Measurements from ENCODE around the gene PVALEF.

The PVALEF gene

DNA sequence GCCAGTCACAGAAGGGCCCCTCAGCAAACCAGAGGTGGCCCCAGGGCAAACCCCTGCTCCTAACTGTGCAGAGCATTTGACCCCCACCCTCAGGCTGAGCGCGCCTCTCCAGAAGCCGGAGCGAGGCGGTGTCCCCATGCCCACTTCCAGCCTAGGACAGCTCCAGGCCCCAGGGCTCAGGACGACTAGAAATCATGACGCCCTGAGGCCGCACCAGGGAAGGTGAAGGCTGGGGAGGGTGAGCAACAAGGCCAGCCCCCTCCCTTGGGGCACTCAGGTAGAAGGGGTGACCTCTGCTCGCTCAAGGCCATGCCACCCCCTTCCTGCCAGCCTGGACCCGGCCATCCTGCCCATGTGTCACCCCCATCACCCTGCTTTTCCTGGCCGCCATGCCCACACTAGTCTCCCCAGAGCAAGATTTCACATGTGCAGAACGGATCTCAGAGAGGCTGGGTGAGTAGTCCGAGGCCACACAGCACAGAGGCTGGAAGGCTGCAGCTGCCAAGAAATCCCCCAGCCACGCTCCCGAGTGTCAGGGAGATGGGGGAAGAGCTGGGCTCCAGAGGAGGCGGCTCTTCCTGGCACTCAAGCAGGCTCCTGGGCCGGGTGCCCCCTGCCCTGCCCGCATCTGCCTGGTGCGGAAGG lies 2.1 kb upstream of the PVALEF start:
- DNase-seq (ENCODE audit: low read depth), result no peak

DNA sequence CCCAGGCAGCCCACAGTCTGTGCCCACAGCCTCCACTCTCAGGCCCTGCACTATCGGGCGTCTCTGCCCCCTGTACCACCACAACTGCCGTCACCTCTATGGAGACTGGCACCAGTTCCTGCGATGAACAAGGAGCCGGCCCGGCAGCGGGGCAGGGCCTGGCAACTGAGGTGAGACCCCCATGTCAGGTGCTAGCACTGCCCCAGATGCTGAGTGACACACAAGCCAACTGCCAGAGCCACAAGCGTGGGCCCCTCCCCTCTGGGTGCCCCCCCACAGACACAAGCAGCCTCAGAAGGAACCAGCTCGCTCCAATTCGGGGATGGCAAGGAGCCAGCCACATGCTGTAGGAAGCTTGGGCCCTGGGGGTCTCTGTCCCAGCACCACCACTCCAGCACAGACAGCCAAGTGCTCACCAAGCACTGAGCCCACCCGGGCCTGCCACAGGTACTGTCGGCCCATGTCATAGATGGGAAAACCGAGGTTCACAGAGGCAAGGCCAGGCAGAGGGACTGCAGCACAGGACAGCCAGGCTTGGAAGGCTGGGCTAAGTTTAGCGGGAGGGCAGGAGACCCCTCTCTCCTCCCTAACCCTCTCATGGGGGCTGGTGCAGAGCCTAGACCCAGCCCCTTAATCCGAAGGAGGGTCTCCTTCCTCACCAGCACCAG lies 1.5 kb upstream of the PVALEF start:
- no peak for DNase-seq (ENCODE audit: low read depth)

DNA sequence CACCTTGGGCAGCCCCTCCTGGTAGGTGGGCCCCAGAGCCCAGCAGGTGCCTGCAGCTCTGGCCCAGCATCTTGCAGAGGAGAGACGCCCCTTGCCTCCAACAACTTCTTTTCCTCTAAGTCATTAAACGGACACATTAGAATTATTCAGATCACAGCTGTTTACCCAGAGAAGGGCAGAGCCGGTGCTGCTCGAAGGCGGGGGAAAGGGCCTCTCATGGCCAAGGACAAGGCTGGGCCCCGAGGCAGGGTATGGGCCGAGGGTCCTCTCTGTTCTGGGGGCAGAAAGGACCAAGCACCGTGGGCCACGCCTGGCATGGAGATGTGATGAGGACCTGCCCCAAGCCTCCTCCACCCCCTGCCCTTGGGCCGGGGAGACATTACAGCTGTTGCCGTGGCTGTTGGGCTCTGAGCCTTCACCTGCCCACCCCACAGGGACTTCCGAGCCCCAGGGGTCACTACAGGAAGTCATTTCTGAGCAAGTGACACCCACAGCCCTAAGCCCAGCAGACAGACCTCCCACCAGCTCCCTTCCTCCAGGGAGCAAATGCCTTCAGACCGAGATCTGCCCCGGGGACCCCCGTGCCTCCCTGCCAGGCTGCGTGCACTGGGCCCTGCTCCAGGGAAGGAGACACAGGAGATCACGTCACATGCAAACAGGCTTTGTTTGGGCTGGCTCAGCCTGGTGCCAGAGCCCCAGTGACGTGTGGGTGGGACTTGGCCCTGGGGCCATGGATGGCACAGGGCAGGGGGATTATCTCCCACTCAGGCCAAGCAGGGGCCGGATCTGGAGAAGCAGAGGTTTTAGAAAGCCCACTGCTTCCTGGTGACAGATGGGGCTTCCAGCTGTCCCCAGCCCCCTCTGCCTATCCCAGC lies 699 bp upstream of the PVALEF start:
- no peak for DNase-seq (ENCODE audit: low read depth)

DNA sequence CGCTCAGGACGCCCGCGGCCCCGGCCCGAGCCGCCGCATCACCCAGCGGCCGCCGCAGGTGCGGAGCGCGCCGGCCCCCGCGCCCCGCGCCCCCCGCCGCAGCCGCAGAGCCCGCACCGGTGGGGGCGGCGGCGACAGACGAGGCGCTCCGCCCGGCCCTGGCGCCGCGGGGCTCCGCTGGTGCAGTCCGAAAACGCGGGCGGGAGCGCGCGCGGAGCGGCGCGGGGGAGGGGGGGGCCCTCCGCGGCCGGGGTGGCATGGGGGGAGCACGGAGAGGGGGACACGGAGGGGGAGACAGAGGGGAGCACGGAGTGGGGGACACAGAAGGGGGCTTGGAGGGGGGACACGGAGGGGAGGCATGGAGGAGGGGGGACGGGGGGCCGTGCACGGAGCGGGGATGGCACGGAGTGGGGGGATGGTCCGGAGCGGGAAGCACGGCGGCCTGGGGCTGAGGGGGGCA lies 756 bp downstream of the PVALEF start, which contains the start of gene AATK:
Gene AATK, minus strand, starts transcription at position 189 of the 460 bp plus-strand sequence. CDS start 229 bp downstream, outside the sequence.
- no peak for DNase-seq (ENCODE audit: low read depth)

DNA sequence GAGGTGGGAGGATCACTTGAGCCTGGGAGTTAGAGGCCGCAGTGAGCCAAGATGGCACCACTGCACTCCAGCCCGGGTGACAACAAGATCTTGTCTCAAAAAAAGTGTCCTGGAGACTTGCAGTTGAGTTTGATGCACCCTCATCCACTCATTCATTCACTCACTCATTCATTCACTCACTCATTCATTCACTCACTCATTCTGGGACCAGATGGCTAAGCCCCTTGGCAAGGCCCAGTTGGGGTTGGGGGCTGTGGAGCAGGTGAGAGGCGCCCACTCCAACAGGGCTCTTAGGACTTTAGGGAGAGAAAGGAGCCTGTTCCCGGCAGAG lies 1.9 kb downstream of the PVALEF start:
- no peak for DNase-seq (ENCODE audit: low read depth)

DNA sequence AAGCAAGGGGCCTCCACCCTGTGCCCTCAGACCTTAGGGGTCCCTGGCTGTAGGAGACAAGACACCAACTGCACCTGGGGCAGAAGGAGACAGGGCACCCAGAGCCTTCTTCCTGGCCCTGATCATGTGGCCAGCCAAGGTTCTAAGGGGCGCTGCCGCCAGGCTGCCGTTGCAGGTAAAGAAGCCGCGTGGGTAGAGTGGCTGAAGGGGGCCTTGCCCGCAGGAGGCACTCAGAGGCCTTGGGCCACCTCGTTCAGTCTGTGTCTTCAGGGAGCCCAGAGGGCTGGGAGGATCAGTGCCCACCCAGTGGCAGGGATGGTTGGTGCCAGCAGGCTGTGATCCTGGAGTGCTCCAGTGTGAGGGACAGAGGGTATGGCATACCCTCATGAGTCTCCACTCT lies 2.3 kb downstream of the PVALEF start:
- no peak for DNase-seq (ENCODE audit: low read depth)

DNA sequence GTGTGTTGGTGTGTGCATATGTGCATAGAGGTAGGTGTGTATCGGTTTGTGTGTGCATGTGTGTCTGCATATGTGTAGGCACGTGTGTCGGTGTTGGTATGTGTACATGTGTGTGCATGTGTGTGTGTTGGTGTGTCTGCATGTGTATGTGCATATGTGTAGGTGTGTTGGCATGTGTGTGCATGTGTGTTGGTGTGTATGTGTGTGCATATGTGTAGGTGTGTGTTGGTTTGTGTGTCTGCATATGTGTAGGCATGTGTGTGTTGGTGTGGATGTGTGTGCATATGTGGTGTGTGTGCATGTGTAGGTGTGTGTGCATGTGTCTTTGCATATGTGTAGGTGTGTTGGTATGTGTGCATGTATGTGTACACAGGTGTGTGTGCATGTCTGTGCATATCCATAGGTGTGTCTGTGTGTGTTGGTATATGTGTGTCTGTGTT lies 4.6 kb downstream of the PVALEF start:
- DNase-seq (ENCODE audit: low read depth), result no peak

DNA sequence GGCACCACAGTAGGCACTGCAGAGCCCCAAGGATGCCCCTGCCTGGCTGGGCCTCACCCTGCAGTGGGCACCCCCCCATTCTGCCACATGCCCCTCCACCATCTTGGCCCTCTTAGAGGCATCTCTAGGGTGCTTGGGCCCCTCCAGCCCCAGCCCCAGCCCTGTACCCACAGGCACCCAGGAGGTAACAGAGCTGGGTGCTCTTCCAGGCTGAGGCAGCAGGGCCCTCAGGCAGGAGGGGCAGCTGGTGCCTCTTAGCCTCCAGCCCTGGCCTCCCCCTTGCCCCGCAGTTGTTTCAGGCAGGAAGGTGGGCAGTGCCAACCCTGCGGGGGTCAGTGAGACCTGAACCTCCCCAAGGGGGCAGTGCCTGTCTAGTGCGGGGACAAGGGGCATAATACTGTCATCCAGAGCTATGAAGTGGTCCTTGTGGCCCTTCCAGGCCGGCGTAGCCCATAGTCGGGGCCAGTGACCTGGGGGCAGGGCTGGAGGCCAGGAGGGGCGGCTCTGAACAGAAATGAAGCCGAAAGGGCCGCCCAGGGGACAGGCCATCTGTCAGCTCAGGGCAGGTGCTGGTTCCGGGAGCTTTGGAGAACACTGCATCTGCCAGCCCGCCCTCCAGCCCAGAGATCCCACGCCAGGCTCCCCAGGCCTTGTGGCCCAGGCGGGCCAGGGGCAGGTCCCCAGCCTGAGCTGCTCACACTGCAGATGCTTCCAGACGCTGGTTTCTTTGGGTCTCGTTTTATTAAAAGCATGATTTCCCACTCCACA lies 5.6 kb downstream of the PVALEF start:
- DNase-seq (ENCODE audit: low read depth), result no peak

DNA sequence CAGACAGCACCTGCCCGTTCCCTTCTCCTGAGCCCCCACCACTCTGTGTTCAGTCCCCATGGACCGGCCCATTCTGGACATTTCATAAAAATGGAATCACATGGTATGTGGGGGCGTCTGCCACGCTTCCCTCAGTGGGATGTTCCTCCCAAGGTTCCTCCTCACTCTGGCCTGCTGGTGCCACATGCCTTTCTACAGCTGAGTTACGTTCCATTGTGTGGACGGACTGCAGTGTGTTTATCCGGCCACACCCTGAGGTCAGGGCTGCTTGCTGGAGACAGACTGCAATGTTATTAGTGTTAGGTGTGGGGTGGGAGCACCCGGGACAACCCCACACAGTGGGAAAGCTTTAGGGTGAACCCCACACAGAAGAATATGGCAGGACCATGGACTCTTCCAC lies 6.6 kb downstream of the PVALEF start:
- DNase-seq (ENCODE audit: low read depth), result no peak

DNA sequence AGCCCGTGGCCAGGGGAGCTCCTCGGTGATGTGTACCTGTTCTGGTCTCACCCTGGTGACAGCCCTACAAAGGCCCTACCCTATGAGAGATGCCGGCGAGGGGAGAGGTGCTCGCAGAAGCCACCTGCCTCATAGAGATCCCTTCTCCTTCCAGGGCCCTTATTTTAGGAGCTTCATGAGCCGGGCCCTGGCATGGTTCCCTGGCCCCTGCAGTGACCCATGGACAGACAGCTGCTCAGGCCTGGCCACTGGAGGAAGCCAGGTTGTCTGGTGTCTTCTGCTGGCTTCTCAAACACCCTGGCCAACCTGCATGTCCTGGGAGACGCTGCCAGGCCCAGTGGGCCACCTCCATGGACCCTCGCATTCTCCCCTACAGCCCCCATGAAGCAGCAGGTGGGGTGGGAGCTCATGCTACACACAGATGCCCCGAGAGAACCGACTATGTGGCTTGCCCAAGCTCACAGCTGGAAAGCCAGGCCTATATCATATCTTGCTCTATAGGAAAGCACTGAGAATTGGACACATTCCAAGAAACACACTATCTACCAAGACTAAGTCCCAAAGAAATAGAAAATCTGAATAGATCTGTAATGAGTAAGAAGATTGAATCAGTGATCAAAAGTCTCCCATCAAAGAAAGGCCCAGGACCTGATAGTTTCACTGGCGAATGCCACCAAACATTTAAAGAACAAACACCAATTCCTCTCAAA lies 7.9 kb downstream of the PVALEF start:
- no peak for DNase-seq (ENCODE audit: low read depth)

DNA sequence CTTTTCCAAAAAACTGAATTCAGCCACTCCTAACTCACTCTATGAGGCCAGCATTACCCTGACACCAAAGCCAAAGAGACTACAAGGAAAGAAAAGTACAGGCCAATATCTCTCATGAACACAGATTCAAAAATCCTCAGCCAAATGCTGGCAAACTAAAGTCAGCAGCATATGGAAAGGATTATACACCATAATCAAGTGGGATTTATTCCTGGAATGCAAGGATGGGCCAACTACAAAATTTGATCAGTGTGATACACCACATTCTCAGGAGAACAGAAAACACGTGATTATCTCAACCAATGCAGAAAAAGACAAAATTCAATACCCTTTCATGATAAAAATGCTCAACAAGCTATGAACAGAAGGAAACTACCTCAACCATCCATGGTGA lies 8.5 kb downstream of the PVALEF start:
- no peak for DNase-seq (ENCODE audit: low read depth)

DNA sequence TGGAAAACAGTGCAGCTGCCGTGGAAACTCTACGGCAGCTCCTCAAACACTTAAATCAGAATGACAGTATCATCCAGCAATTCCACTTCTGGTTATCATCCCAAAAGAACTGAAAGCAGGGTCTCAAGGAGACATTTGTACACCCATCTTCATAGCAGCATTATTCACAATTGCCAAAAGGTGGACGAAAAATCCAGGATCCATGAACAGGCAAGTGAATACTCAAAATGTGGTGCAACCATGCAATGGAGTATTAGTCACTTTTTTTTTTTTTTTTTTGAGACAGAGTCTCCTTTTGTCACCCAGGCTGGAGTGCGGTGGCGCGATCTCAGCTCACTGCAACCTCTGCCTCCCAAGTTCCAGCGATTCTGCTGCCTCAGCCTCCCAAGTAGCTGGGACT lies 11.4 kb downstream of the PVALEF start:
- no peak for DNase-seq (ENCODE audit: low read depth)

DNA sequence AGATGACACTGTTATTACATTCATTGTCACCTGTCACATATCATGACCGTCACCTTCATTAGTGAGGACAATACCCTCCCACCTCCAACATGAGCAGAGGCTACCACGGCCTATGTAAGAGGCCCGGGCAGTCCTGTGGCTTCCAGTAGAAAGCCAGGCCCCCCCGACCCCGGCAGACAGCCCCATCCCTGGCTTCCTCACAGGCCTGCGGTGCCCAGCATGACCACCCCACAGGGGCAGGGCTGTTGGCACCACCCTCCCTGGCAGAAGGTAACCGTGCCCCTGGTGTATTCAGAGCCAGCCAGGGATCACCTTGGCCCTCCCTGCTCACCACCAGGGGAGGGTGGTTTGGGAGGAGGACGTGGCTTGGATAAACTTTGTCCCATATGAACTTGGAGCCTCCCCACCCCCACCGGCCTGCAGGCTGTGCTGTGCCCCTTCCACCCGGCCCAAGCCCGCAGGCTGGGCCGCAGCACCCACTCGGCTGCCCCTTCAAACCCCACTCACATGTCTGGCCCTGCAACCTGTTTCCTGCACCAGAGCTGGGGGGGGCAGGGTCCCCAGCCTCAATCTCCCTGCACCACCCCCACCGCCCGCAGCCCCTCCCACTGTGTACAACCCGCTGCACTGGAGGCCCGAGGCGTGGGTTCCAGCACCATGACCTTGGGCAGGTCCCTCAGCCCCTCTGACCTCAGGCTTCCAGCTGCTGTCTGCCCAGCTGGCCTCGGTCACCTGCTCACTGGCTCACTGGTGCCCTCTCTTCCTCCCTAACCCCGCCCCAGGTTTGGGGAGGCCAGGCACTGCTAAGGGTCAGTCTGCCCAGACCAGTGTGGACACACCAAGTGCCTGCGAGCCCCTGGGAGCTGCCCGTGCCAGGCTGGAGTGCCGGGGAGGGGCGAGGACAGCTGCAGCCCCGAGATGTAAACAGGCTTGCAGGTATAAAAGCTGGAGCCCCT lies 13.1 kb downstream of the PVALEF start:
- no peak for DNase-seq (ENCODE audit: low read depth)

DNA sequence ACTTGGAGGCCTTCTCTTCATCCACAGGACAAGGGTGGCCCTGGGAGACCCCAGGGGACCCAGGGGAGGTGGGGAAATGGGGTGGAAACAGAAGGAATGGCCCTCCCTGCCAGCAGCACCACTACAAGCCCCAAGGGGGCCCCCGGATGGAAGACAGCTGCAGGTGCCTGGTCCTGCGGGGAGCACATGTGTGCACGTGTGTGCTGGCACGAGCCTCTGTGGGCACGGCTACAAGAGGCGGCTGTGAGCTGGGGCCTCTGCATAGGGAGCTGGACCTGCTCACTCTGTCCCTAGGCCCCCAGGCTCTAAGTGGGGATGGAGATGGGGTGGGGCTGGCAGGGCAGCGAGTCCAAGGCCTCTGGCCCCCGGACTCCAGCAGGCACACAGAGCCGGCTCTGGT lies 13.9 kb downstream of the PVALEF start:
- no peak for DNase-seq (ENCODE audit: low read depth)

DNA sequence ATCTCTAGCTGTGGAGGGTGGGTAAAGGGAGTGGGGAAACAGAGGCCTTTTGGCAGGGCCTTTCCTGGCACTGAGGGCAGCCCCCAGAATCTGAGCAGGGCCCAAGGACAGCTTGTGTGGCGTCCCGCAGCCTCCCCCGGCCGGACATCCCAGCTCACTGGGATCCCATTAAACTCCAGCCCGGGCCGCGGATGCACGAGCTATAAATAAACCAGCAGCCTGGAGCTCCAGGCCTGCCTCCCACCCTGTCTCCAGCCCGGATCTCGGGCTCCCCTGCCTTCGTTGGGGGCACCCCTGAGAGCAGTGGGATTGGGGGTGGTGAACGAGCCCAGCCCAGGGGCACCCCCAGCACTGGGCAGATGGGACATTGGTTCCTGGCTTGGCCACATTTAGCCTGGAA lies 14.6 kb downstream of the PVALEF start:
- no peak for DNase-seq (ENCODE audit: low read depth)

DNA sequence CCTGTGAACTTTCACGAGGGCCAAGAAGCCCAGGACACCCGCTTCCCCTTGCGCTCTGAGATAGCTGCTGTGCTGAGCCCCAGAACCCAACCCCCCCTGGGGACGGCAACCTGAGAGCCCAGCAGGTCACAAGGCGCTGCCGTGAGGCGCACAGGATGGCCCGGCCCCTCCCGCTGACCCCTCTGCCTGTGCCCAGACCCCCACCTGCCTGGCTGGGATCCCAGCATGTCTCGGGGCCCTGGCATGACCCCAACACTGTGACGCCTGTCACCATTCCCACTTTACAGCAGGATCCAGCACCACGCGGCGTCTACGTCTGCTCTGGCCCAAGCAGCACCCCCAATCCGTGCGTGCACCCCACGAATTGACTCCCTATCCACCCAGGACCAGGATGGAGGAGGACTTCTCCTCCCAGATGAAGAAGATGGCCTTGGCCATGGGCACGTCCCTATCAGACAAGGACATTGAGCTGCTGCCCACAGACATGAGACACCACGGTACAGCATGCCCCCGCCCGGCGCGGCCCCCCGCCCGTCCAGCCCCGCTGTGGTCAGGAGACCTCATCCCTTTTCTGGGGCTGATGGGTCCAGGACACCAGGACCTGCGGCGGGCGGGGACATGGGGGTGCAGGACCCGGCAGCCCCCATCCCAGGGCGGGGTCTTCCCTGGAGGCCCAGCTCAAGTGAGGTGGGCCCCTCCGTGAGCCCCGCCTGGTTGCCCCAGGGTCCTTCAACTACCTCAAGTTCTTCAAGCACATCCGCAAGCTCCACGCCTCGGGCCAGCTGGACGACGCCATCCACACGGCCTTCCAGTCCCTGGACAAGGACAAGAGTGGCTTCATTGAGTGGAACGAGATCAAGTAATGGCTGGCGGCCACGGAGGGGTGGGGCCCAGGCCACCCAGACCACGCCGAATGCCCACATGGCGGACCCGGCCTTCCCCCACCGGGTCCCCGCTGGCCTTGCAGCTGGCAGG lies 15.8 kb downstream of the PVALEF start:
- DNase-seq (ENCODE audit: low read depth), result no peak

DNA sequence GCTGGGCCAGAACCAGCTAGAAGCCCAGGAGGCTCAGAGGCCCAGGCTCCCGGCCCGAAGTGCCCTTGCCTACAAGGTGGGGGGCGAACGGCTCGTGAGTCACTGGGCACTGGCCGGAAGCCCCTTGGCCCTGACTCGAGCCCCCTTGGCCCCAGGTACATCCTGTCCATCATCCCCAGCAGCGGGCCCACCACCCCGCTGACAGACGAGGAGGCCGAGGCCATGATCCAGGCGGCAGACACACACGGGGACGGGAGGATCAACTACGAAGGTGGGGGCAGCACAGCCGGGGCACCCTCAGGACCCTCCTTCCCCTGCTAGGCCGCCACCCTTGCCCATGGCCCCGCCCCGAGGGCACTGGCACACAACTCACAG lies 16.5 kb downstream of the PVALEF start:
- no peak for DNase-seq (ENCODE audit: low read depth)

DNA sequence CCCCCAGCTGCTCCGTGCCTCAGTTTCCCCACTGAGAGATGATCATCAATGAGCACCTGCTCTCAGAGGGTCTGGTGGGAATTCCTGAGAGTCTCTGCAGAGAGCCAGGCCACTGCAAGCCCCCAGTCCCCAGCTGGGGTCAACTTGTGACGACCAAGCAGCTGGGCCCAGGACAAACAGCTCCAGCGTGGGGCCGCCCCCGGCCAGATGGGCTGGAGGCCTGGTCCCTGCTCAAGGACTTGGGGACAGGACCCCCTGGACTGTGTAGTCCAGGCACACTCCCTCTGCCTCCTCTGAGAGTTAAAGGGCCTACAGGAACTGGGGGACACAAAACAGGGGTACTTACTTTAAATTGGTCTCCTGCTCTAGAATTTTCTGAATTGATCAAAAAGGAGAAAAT lies 17.3 kb downstream of the PVALEF start:
- no peak for DNase-seq (ENCODE audit: low read depth)

DNA sequence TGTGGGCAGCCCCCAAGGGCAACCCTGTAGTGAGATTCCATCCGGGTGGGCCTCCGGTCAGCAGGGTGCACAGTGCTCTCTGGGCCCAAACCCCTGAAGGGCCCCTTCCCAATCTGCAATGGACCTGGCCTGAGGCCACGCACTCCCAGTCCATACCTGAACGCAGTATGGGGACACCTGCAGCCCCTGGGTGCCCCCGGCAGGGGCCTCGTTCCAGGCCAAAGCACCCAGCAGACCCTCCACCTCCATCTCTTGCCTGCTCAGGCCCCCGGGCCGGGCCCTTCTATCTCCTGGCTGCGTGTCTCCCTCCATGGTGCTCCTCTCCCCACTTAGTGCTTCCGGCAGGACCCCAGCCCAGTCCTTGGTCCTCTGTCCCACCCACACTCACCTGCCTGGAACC lies 18.0 kb downstream of the PVALEF start:
- no peak for DNase-seq (ENCODE audit: low read depth)
